IMR-90 (cell line): Measurements from ENCODE around the gene FAM228B. TPM values are rescaled to one million over a fixed set of nuclear protein-coding genes. Genes with fewer than 3 reads are reported as not detected.
A peak's percentile ranks its signal among the peaks of the same experiment; 100 is the strongest.

Source experiments
- ATAC-seq: fragments of 200-7000 bp; cut with Tn5 transposase; 2 replicates; pipeline ENCODE4 v1.9.1; 2020; ENCODE audit warnings: low read depth, mild to moderate bottlenecking, moderate library complexity
- BruUV-seq: library from RNA; stranded (reverse); fragments of 400-500 nt; replicated peaks from 2 replicates; lab custom pipeline; 2021; lab: Mats Ljungman, UMichigan
- CTCF ChIA-PET: fragments of 300-600 bp; formaldehyde crosslinking; extraction: SDS; loops from one replicate; lab custom pipeline; 2021; ENCODE audit warnings: antibody characterized with exemption; lab: Yijun Ruan, JAX
- POLR2A ChIA-PET: fragments of 300-600 bp; sonication (Branson Sonifier 250); formaldehyde crosslinking; loops from one replicate; lab custom pipeline; 2022; ENCODE audit warnings: antibody characterized with exemption; ENCODE audit not compliant: unreplicated experiment; lab: Charles Lee
- DNase-seq: peaks from one replicate; pipeline ENCODE4 v3.0.0; 2013
- H2AFZ ChIP-seq: replicated peaks from 2 replicates; pipeline ENCODE3; 2013; ENCODE audit warnings: low read length, mild to moderate bottlenecking; ENCODE audit not compliant: poor library complexity
- H2AK5ac ChIP-seq: 2 replicates; pipeline ENCODE4 v1.6.1; 2013; ENCODE audit warnings: low read depth, low read length, inconsistent platforms
- H2AK9ac ChIP-seq: replicated peaks from 2 replicates; pipeline ENCODE3; 2013; ENCODE audit warnings: mild to moderate bottlenecking, low read depth, low read length, moderate library complexity; ENCODE audit not compliant: poor library complexity
- H2BK120ac ChIP-seq: 2 replicates; pipeline ENCODE4 v1.6.1; 2013; ENCODE audit warnings: low read depth, low read length, inconsistent platforms
- H2BK15ac ChIP-seq: 3 replicates; pipeline ENCODE4 v1.6.1; 2013; ENCODE audit warnings: low read depth, low read length, inconsistent platforms
- H2BK20ac ChIP-seq: 2 replicates; pipeline ENCODE4 v1.6.1; 2013; ENCODE audit warnings: low read depth, mild to moderate bottlenecking, inconsistent platforms, low read length, moderate library complexity
- H2BK5ac ChIP-seq: 2 replicates; pipeline ENCODE4 v1.6.1; 2013; ENCODE audit warnings: mild to moderate bottlenecking, low read depth, low read length, inconsistent platforms; ENCODE audit not compliant: poor library complexity, severe bottlenecking
- H3K14ac ChIP-seq: replicated peaks from 2 replicates; pipeline ENCODE4 v1.6.1; 2013; ENCODE audit warnings: low read depth, low read length, inconsistent platforms
- H3K18ac ChIP-seq: 2 replicates; pipeline ENCODE4 v1.6.1; 2013; ENCODE audit warnings: low read depth, low read length, control low read depth
- H3K23ac ChIP-seq: 2 replicates; pipeline ENCODE4 v1.6.1; 2013; ENCODE audit warnings: low read depth, low read length, inconsistent platforms
- H3K27ac ChIP-seq: 2 replicates; pipeline ENCODE4 v1.5.1; 2013; ENCODE audit warnings: mild to moderate bottlenecking, control low read depth, low read length; ENCODE audit not compliant: insufficient read depth
- H3K27me3 ChIP-seq: 2 replicates; pipeline ENCODE4 v1.6.1; 2013; ENCODE audit warnings: low read length; ENCODE audit not compliant: control insufficient read depth, insufficient read depth
- H3K36me3 ChIP-seq: 2 replicates; pipeline ENCODE4 v1.6.1; 2013; ENCODE audit warnings: low read length, mixed read lengths; ENCODE audit not compliant: control insufficient read depth, insufficient read depth
- H3K4ac ChIP-seq: 2 replicates; pipeline ENCODE4 v1.6.1; 2013; ENCODE audit warnings: low read depth, low read length, inconsistent platforms
- H3K4me1 ChIP-seq: 2 replicates; pipeline ENCODE4 v1.6.1; 2013; ENCODE audit warnings: low read length, mixed read lengths; ENCODE audit not compliant: control insufficient read depth, insufficient read depth
- H3K4me2 ChIP-seq: 2 replicates; pipeline ENCODE4 v1.6.1; 2013; ENCODE audit warnings: low read depth, mild to moderate bottlenecking, control low read depth, low read length, moderate library complexity
- H3K4me3 ChIP-seq: 2 replicates; pipeline ENCODE4 v1.5.1; 2013; ENCODE audit warnings: low read depth, mild to moderate bottlenecking, control low read depth, low read length, moderate library complexity; ENCODE audit not compliant: insufficient read depth
- H3K56ac ChIP-seq: 2 replicates; pipeline ENCODE4 v1.6.1; 2013; ENCODE audit warnings: low read length, inconsistent platforms; ENCODE audit not compliant: insufficient read depth; ENCODE audit errors: extremely low read depth
- H3K79me1 ChIP-seq, 2 experiments: 2 replicates each; pipeline ENCODE4 v1.6.1; 2013; ENCODE audit warnings: low read length in 2 of 2, inconsistent platforms in 1 of 2, low read depth in 1 of 2
- H3K9ac ChIP-seq: 2 replicates; pipeline ENCODE4 v1.6.1; 2013; ENCODE audit warnings: low read depth, low read length, control low read depth
- H3K9me1 ChIP-seq: 2 replicates; pipeline ENCODE4 v1.6.1; 2013; ENCODE audit warnings: low read length, inconsistent platforms; ENCODE audit not compliant: insufficient read depth
- H3K9me3 ChIP-seq: 2 replicates; pipeline ENCODE4 v1.6.1; 2013; ENCODE audit warnings: low read length; ENCODE audit not compliant: control insufficient read depth, insufficient read depth
- H4K20me1 ChIP-seq: 2 replicates; pipeline ENCODE4 v1.6.1; 2013; ENCODE audit warnings: low read length, inconsistent platforms; ENCODE audit not compliant: insufficient read depth
- H4K5ac ChIP-seq: 2 replicates; pipeline ENCODE4 v1.6.1; 2013; ENCODE audit warnings: mild to moderate bottlenecking, low read depth, low read length, control low read depth
- H4K8ac ChIP-seq, 2 experiments: 2 replicates each; pipeline ENCODE4 v1.6.1; 2013; ENCODE audit warnings: low read depth in 2 of 2, low read length in 2 of 2, control low read depth in 1 of 2, inconsistent platforms in 1 of 2
- H4K91ac ChIP-seq: 2 replicates; pipeline ENCODE4 v1.6.1; 2013; ENCODE audit warnings: low read depth, low read length, inconsistent platforms; ENCODE audit not compliant: insufficient read depth
- BHLHE40 ChIP-seq: fragments of 150-350 bp; IDR thresholded peaks from 2 replicates; pipeline ENCODE4 v1.6.1; 2016; ENCODE audit warnings: mild to moderate bottlenecking, low read depth, low read length
- CEBPB ChIP-seq: IDR thresholded peaks from 2 replicates; pipeline ENCODE4 v1.6.1; 2012; ENCODE audit warnings: low read depth, low read length, improper control_type of control experiment
- CTCF ChIP-seq: conservative IDR thresholded peaks from 2 replicates; pipeline ENCODE4 v1.5.1; 2012; ENCODE audit warnings: mild to moderate bottlenecking, low read depth, low read length, improper control_type of control experiment
- ELK1 ChIP-seq: fragments of 150-350 bp; IDR thresholded peaks from 2 replicates; pipeline ENCODE4 v1.6.1; 2016; ENCODE audit warnings: low read depth, mild to moderate bottlenecking, low read length, moderate library complexity, borderline replicate concordance
- FOS ChIP-seq: fragments of 150-350 bp; IDR thresholded peaks from 2 replicates; pipeline ENCODE4 v1.6.1; 2016; ENCODE audit warnings: low read depth, low read length
- MAZ ChIP-seq: IDR thresholded peaks from 2 replicates; pipeline ENCODE4 v1.6.1; 2012; ENCODE audit warnings: low read depth, mild to moderate bottlenecking, low read length, improper control_type of control experiment, moderate library complexity, borderline replicate concordance
- MXI1 ChIP-seq: IDR thresholded peaks from 2 replicates; pipeline ENCODE4 v1.6.1; 2012; ENCODE audit warnings: low read depth, mild to moderate bottlenecking, low read length, moderate library complexity, borderline replicate concordance
- NFE2L2 ChIP-seq: fragments of 150-350 bp; IDR thresholded peaks from 2 replicates; pipeline ENCODE4 v1.6.1; 2016; ENCODE audit warnings: low read depth, mild to moderate bottlenecking, low read length
- POLR2A ChIP-seq: IDR thresholded peaks from 2 replicates; pipeline ENCODE4 v1.6.1; 2012; ENCODE audit warnings: mild to moderate bottlenecking, low read depth, low read length
- RAD21 ChIP-seq: IDR thresholded peaks from 2 replicates; pipeline ENCODE4 v1.6.1; 2012; ENCODE audit warnings: low read length, improper control_type of control experiment
- RCOR1 ChIP-seq: IDR thresholded peaks from 2 replicates; pipeline ENCODE4 v1.6.1; 2012; ENCODE audit warnings: mild to moderate bottlenecking, low read length, improper control_type of control experiment; ENCODE audit not compliant: insufficient replicate concordance
- RFX5 ChIP-seq: IDR thresholded peaks from 2 replicates; pipeline ENCODE4 v1.8.0; 2012; ENCODE audit warnings: low read depth, mild to moderate bottlenecking, low read length, moderate library complexity
- SMC3 ChIP-seq: fragments of 150-350 bp; IDR thresholded peaks from 2 replicates; pipeline ENCODE4 v1.6.1; 2016; ENCODE audit warnings: low read depth, mild to moderate bottlenecking, antibody characterized with exemption, low read length, moderate library complexity
- USF2 ChIP-seq: fragments of 150-350 bp; IDR thresholded peaks from 2 replicates; pipeline ENCODE4 v1.6.1; 2017; ENCODE audit warnings: mild to moderate bottlenecking, antibody characterized with exemption, low read length, low read depth
- WGBS, 2 experiments: methylation state at CpG; one replicate each; pipeline versions ENCODE4 v1.1.5 to v1.1.7; 2013; ENCODE audit warnings: missing lambda C conversion rate in 2 of 2; ENCODE audit not compliant: insufficient read length in 1 of 2; ENCODE audit errors: extremely low coverage in 2 of 2; 5-methylcytosine and 5-hydroxymethylcytosine counted together
- dilution Hi-C: fragments of 300-500 bp; cut with HindIII; formaldehyde crosslinking; loops from one replicate; pipeline ENCODE4 v1.14.3; 2018; ENCODE audit warnings: low sequenced_read_pairs; ENCODE audit not compliant: unreplicated experiment
- in situ Hi-C: fragments of 300-500 bp; cut with MboI; formaldehyde crosslinking; loops from 3 replicates; pipeline ENCODE4 v1.14.3; 2019; ENCODE audit warnings: low sequenced_read_pairs, inconsistent platforms, mixed read lengths
- intact Hi-C: fragments of 100-400 bp; cut with micrococcal nuclease; formaldehyde crosslinking; loops from 2 replicates; pipeline ENCODE4 v1.10.0; 2022
- polyA plus RNA-seq, 3 experiments: library from polyadenylated mRNA; depleted of rRNA; stranded (reverse); fragments of >200 nt; gene quantifications; 2 replicates each; pipeline ENCODE4 v1.2.3, GENCODE V29; 2012; ENCODE audit warnings: low replicate concordance in 1 of 3
- total RNA-seq: library from RNA; depleted of rRNA; stranded (reverse); fragments of >200 nt; gene quantifications from 2 replicates; pipeline ENCODE4 v1.2.3, GENCODE V29; 2012

Gene FAM228B
- total and polyA plus RNA-seq, 2 of the 4 experiments (the other 2 are of a cell fraction) = 2.0 to 2.9 TPM

- peaks cover 8% of the 10 kb centered on the region for H3K9me3 ChIP-seq
- CTCF ChIA-PET = no interaction called here
- no peak overlapping the region for H2AK9ac ChIP-seq
- H3K4me1 ChIP-seq = no peaks in the 10 kb centered on the region
- no peak overlapping the region for H2BK20ac ChIP-seq
- H2AFZ ChIP-seq = peak overlapping the region; percentile 35
- in situ Hi-C loops = no loop called here
- H3K14ac ChIP-seq = no peak overlapping the region
- dilution Hi-C loops = no loop called here
- ATAC-seq = no peak
- no peaks in the 10 kb centered on the region for H4K20me1 ChIP-seq
- no TSS peak for BruUV-seq
- intact Hi-C loops = no loop called here
- no peak overlapping the region for H2AK5ac ChIP-seq
- H3K4me3 ChIP-seq = no peak overlapping the region
- H3K36me3 ChIP-seq = no peaks in the 10 kb centered on the region; the same call in 1 of the 2 replicates
- H2BK120ac ChIP-seq = no peak overlapping the region
- TF ChIP-seq ELK1 (no peak), CEBPB (no peak), RAD21 (no peak), MAZ (no peak), NFE2L2 (no peak), MXI1 (no peak), RFX5 (no peak), USF2 (no peak), POLR2A (no peak), RCOR1 (no peak), SMC3 (no peak), CTCF (no peak), BHLHE40 (no peak), FOS (no peak)
- H3K23ac ChIP-seq = no peak overlapping the region
- H3K56ac ChIP-seq = no peak overlapping the region
- H4K91ac ChIP-seq = no peak overlapping the region
- no peak overlapping the region for H3K4me2 ChIP-seq
- no peaks in the 10 kb centered on the region for H3K27me3 ChIP-seq
- POLR2A ChIA-PET = no interaction called here
- H2BK5ac ChIP-seq = no peak overlapping the region
- no peak overlapping the region for H2BK15ac ChIP-seq
- H3K79me1 ChIP-seq = no peaks in the 10 kb centered on the region
- no peak overlapping the region for H3K4ac ChIP-seq
- no peak overlapping the region for H3K18ac ChIP-seq
- DNase-seq = peak; percentile 59
- WGBS, 2 experiments = no CpG with 5 or more reads among the region's 2 CpGs
- no peak overlapping the region for H3K27ac ChIP-seq
- no peaks in the 10 kb centered on the region for H3K9me1 ChIP-seq
- H4K8ac ChIP-seq = no peak overlapping the region
- H3K9ac ChIP-seq = no peak overlapping the region
- no peak overlapping the region for H4K5ac ChIP-seq
Observed at GRCh38 chr2:24115057-24115456, 8.2 kb upstream of the FAM228B start.
